GM10847 (cell line): Measurements from ENCODE around the gene UBE3D.

Experiments used
- POLR2A ChIP-seq: IDR thresholded peaks from 2 replicates; pipeline ENCODE4 v1.6.1; 2011; ENCODE audit not compliant: insufficient read length; ENCODE audit errors: extremely low read depth

The UBE3D gene

GRCh38 chr6:83006270-83006905, 59.3 kb downstream of the UBE3D start:
- TF ChIP-seq POLR2A: no peak

- no peak for TF ChIP-seq POLR2A
These were observed 69.5 kb downstream of the UBE3D start for GRCh38 chr6:82996156-82996555.

DNA sequence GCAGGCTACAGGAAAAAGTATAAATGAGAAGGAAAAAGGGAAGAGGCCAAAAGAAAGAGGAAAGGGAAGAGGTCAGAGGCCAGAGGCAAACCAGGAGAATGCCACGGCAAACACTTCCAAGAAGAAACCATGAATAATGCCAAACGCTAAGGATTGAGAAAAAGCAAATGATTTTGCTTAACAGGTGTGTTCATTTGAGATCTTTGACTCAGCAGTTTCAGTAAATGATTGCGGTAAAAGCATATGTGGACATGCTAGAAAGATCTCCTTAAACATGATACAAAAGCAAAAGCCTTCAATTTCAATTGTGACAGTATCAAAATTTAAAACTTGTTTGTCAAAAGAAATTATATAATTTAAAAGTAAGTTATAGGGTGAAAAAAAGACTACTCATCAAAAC, 70.6 kb downstream of the UBE3D start:
- TF ChIP-seq POLR2A: no peak

DNA sequence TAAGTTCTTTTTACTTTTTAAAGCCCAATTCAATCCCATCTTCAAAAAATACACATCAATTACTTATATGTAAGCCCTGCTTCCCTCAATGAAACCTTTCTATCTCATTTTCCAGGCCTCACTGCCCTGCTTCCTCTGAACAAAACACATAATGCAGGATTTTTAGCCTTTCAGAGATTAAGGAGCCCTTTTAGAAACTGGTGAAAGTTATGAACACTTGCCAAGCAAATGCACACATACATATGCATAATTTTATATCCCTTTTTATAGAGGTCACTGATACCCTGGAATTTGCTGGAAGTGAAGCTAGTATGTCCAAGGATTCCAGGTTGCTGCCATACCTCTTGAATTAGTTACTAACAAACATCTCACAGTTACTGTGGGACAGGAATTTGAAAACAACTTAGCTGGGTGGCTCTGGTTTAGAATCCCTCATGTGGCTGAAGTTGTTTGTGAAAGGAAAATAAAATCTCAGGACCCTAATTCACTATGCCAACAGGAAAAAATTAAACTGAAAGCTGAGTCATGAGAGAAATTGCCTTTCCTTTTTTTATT, 75.8 kb downstream of the UBE3D start:
- TF ChIP-seq POLR2A: no peak

DNA sequence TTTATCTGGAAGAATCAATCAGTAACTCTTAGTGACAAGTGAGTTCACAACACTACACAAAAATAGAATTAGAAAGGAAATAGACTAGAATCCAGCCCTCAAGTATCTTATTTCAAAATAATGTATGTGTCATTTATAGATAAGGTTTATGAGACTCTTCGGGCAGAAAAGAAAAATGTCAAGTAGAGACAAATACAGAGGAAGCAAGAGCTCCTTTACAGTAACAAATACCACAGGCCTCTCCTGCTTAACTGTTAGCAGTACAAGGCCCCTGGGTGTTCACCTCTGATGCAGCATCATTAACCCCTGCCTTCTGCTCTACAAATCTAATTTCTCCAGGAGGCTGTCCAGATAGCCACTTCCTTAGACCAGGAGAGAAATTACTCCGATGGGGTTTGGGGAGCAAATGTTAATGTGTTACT, 76.7 kb downstream of the UBE3D start:
- TF ChIP-seq POLR2A: no peak

- no peak for TF ChIP-seq POLR2A
These were observed 77.7 kb downstream of the UBE3D start for GRCh38 chr6:82987951-82988350.

- no peak for TF ChIP-seq POLR2A
These were observed 78.2 kb downstream of the UBE3D start for GRCh38 chr6:82987416-82987815.

- TF ChIP-seq POLR2A: no peak
These were observed 80.9 kb downstream of the UBE3D start for GRCh38 chr6:82984720-82985119.

- TF ChIP-seq POLR2A: no peak
These were observed 85.6 kb downstream of the UBE3D start for GRCh38 chr6:82980086-82980485.

- TF ChIP-seq POLR2A: no peak
These were observed 86.0 kb downstream of the UBE3D start for GRCh38 chr6:82979657-82980056.

DNA sequence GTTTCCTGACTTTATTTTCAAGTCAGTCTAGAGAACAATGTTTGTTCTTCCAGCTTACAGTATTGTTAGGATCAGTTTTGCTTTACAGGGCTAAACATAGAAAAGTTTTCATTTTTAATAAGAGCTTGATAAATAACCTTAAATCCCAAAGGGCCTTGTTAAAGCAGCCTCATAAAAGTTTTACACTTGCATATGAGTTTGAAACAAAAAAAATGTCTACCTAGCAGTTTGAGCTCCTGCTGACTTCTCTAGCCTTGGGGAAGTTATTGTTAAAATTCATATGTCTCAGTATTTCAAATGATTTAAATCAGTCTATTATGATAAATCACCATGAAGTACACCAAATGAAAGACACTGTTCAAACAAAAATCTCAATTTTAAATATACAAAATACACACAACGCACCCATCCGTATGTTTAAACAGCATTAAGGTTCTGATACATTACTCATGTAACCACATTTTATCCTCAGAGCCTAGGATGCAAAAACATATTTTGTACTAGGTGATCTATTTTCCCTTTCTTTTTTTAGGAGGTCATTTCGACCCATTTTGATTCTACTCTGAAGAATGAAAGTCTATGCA, 87.2 kb downstream of the UBE3D start:
- TF ChIP-seq POLR2A: no peak

DNA sequence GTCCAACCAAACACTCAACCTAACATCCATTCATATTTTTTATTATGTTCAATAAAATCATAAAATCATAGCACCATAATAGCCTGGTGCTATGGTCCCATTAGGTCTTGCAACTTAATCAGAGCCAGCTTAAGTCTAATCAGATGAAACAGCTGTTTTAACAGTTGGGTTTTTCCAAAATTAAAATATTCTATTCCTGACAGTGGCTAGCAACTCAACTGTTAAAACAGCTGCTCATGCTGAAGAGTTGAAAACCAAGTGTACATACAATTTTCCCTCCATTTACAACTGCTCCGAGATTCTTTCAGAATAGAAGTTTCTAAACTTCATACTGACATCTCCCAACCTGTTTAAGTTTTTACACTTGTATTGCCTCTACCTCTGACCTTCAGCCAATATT, 89.5 kb downstream of the UBE3D start:
- TF ChIP-seq POLR2A: no peak

- TF ChIP-seq POLR2A: no peak
These were observed 93.7 kb downstream of the UBE3D start for GRCh38 chr6:82971877-82972460.

DNA sequence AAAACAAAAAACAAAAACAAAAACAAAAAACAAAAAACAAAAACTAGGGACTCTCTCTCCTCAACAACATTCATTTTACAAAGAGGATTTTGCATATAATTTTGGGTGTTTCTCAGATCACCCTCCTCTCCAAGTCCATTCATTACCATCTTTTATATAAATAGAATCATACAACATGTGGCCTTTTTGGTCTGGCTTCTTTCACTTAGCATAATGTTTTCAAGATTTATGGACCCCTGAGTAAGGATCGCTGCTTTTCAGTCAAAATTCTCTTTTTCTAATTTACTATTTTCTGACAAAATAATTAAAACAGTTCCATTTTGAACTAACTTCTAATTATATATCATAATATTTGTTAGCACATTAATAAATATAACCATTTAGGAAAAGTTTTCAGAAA, 94.8 kb downstream of the UBE3D start:
- no peak for TF ChIP-seq POLR2A

DNA sequence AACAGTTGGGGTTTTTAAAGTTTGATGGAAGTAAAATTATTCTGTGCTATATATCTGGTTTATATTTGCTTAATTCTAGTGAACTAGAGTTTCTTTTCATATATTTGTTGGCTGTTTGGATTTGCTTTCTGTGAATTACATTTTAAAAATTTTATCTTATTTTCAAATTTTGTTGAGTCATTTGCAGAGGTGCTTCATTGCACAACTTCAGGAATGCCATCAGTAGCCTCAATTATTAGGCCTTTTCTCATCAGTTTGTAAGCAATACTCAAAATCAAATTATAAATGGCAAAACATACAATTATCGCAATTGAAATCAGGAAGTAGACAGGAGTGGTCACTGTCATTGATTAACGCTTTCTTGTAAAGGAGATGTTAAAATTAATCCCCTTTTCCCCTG, 96.9 kb downstream of the UBE3D start:
- TF ChIP-seq POLR2A: no peak

GRCh38 chr6:82963191-82963925, 102.3 kb downstream of the UBE3D start:
- TF ChIP-seq POLR2A: no peak

- no peak for TF ChIP-seq POLR2A
These were observed 106.2 kb downstream of the UBE3D start for GRCh38 chr6:82959385-82959941.
